NOMO-1 (cell line): ENCODE data around the gene MYO6.

Experiments
- DNase-seq, 2 experiments: peaks; one replicate each; lab custom pipeline; 2025; ENCODE audit not compliant: unreplicated experiment in 2 of 2; lab: John Stamatoyannopoulos, UW

MYO6 gene

GRCh38 chr6:75762063-75762462 lies 13.0 kb downstream of the MYO6 start:
- no peak for DNase-seq

GRCh38 chr6:75766387-75766786 lies 17.3 kb downstream of the MYO6 start:
- DNase-seq = no peak

- no peak for DNase-seq
Measured at GRCh38 chr6:75770844-75771243, 21.8 kb downstream of the MYO6 start.

GRCh38 chr6:75775219-75775618 lies 26.2 kb downstream of the MYO6 start:
- DNase-seq = no peak

- no peak for DNase-seq
Measured at GRCh38 chr6:75776461-75776860, 27.4 kb downstream of the MYO6 start.

- DNase-seq = no peak
Measured at GRCh38 chr6:75778757-75779156, 29.7 kb downstream of the MYO6 start.

GRCh38 chr6:75786152-75786551 lies 37.1 kb downstream of the MYO6 start:
- no peak for DNase-seq

- DNase-seq = no peak
Measured at GRCh38 chr6:75788894-75789293, 39.9 kb downstream of the MYO6 start.

- no peak for DNase-seq
Measured at GRCh38 chr6:75791881-75792280, 42.8 kb downstream of the MYO6 start.

- DNase-seq = no peak
Measured at GRCh38 chr6:75794351-75794846, 45.4 kb downstream of the MYO6 start.

- no peak for DNase-seq
Measured at GRCh38 chr6:75794954-75795739, 46.1 kb downstream of the MYO6 start.

- DNase-seq = no peak
Measured at GRCh38 chr6:75796723-75797122, 47.7 kb downstream of the MYO6 start.

- DNase-seq = no peak
Measured at GRCh38 chr6:75800133-75800532, 51.1 kb downstream of the MYO6 start.

- no peak for DNase-seq
Measured at GRCh38 chr6:75800708-75801505, 51.9 kb downstream of the MYO6 start.

- DNase-seq = no peak
Measured at GRCh38 chr6:75802366-75802765, 53.3 kb downstream of the MYO6 start.

GRCh38 chr6:75808507-75808906 lies 59.5 kb downstream of the MYO6 start:
- DNase-seq = no peak

GRCh38 chr6:75812560-75812959 lies 63.5 kb downstream of the MYO6 start:
- no peak for DNase-seq

GRCh38 chr6:75813476-75814250 lies 64.6 kb downstream of the MYO6 start:
- no peak for DNase-seq

- no peak for DNase-seq
Measured at GRCh38 chr6:75815756-75816155, 66.7 kb downstream of the MYO6 start.

GRCh38 chr6:75818098-75818855 lies 69.2 kb downstream of the MYO6 start:
- no peak for DNase-seq
